C4-2B (cell line): ENCODE results near the gene ZNF607.

Source experiments
- ZFX ChIP-seq: fragments of 450-650 bp; IDR thresholded peaks from 2 replicates; pipeline ENCODE4 v1.6.1; 2017
- TF ChIP-seq, protein P1 (sequence below): fragments of 450-650 bp; conservative IDR thresholded peaks from 2 replicates; pipeline ENCODE4 v1.5.1; 2017; ENCODE audit warnings: mild to moderate bottlenecking

DNA sequence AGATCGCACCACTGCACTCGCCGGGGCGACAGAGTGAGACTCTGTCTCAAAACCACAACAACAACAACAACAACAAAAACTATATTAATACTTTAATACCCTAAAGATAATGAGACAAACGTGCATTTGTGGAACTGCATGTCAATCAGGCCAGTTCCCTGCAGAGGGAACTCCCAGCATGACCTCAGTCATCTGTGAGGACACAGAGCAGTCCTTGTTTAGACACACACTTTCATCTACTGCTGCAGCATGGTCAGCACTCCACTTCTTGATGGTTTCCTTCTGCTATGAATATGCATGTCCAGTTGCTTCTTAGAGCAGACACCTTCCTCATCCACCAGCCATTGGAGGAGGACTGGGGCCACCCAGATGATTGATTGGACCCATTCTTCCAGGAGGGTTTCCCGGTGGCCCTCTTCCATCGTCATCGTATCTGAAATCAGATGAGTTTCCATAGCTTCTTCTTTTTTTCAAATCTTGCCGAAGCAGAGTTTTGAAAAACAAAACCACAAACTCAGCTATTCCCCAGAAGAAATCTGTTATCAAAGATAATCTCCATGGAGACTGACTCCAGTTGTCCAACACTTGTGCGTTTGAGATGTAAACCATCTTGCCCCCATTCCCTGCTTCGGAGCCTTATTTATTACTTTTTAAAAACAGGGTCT lies 26.5 kb downstream of the ZNF607 start:
- TF ChIP-seq, protein P1, sequence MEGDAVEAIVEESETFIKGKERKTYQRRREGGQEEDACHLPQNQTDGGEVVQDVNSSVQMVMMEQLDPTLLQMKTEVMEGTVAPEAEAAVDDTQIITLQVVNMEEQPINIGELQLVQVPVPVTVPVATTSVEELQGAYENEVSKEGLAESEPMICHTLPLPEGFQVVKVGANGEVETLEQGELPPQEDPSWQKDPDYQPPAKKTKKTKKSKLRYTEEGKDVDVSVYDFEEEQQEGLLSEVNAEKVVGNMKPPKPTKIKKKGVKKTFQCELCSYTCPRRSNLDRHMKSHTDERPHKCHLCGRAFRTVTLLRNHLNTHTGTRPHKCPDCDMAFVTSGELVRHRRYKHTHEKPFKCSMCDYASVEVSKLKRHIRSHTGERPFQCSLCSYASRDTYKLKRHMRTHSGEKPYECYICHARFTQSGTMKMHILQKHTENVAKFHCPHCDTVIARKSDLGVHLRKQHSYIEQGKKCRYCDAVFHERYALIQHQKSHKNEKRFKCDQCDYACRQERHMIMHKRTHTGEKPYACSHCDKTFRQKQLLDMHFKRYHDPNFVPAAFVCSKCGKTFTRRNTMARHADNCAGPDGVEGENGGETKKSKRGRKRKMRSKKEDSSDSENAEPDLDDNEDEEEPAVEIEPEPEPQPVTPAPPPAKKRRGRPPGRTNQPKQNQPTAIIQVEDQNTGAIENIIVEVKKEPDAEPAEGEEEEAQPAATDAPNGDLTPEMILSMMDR: no peak
- TF ChIP-seq ZFX: no peak
